ENCODE results near the gene NUP85. TPM values are rescaled to one million over a fixed set of nuclear protein-coding genes. Genes with fewer than 3 reads are reported as not detected.
"Not testable (repeated sequence)": the region's sequence is repeated elsewhere in the genome, so short reads cannot be mapped to it uniquely, and the experiment has no call there.

The NUP85 gene, protein sequence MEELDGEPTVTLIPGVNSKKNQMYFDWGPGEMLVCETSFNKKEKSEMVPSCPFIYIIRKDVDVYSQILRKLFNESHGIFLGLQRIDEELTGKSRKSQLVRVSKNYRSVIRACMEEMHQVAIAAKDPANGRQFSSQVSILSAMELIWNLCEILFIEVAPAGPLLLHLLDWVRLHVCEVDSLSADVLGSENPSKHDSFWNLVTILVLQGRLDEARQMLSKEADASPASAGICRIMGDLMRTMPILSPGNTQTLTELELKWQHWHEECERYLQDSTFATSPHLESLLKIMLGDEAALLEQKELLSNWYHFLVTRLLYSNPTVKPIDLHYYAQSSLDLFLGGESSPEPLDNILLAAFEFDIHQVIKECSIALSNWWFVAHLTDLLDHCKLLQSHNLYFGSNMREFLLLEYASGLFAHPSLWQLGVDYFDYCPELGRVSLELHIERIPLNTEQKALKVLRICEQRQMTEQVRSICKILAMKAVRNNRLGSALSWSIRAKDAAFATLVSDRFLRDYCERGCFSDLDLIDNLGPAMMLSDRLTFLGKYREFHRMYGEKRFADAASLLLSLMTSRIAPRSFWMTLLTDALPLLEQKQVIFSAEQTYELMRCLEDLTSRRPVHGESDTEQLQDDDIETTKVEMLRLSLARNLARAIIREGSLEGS
- 33.9 and 41.5 TPM in 2 replicates for total RNA-seq (ENCODE audit: low replicate concordance)

DNA sequence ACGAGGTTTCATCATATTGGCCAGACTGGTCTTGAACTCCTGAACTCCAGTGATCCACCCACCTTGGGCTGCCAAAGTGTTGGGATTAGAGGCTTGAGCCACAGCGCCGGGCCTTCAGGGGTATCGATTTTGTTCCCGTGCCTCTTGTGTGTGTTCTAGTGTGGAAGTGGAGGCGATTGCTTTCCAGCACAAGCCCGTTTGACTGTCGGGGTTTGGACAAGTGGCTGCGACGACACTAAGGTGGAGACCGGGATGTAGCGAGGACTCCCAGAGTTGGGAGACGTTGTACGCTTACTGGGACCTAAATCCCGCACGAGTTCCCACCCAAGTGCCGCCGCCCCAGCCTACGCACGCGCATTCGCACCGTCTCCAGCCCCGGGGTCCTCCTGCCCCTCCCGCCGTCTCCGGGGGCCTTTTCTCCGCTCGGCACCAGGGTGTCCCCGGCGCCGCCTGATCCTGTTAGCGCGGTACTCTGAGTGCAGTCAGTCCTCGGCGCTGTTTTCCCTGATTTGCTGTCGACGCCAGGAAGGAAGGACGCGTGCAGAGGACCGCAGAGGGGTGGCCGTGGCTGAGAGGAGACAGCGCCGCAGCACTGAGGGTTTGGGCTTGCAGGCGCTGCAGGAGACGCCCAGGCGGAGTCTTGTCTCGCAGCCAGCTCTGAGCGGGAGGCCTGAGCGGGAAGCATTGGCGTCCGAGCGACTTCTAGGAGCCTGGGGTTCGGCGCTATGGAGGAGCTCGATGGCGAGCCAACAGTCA lies at the start of gene NUP85:
NUP85 (plus strand) TSS at position 643 of the 756 bp plus-strand sequence; CDS start at position 726, 83 bp downstream.
- peak within 1 kb of the TSS; percentile 100 for H3K4me3 ChIP-seq (ENCODE audit: low read depth, low read length)

DNA sequence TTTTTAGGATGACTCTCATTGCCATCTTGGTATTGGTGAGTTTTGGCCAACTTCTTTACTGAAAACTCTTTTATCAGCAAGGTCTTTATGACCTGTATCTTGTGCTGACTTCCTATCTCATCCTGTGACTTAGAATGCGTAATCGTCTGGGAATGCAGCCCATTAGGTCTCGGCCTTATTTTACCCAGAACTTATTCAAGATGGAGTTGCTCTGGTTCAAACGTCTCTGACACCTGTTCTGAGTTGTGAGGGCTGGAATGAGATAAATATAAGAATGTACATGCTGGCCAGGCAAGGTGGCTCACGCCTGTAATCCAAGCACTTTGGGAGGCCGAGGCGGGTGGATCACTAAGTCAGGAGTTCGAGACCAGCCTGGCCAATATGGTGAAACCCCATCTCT lies 47.0 kb upstream of the NUP85 start:
- not testable (repeated sequence) for DNase-seq (ENCODE audit: low read depth); H3K4me3 ChIP-seq (ENCODE audit: low read depth, low read length)

More for the DNA sequence above, at the start of gene NUP85:
- TF ChIP-seq, protein P1, sequence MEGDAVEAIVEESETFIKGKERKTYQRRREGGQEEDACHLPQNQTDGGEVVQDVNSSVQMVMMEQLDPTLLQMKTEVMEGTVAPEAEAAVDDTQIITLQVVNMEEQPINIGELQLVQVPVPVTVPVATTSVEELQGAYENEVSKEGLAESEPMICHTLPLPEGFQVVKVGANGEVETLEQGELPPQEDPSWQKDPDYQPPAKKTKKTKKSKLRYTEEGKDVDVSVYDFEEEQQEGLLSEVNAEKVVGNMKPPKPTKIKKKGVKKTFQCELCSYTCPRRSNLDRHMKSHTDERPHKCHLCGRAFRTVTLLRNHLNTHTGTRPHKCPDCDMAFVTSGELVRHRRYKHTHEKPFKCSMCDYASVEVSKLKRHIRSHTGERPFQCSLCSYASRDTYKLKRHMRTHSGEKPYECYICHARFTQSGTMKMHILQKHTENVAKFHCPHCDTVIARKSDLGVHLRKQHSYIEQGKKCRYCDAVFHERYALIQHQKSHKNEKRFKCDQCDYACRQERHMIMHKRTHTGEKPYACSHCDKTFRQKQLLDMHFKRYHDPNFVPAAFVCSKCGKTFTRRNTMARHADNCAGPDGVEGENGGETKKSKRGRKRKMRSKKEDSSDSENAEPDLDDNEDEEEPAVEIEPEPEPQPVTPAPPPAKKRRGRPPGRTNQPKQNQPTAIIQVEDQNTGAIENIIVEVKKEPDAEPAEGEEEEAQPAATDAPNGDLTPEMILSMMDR (IDR thresholded peaks at IDR 0.05; ENCODE audit: insufficient read depth, low read length), result no peak
- peak; percentile 93 for DNase-seq (ENCODE audit: low read depth)

DNA sequence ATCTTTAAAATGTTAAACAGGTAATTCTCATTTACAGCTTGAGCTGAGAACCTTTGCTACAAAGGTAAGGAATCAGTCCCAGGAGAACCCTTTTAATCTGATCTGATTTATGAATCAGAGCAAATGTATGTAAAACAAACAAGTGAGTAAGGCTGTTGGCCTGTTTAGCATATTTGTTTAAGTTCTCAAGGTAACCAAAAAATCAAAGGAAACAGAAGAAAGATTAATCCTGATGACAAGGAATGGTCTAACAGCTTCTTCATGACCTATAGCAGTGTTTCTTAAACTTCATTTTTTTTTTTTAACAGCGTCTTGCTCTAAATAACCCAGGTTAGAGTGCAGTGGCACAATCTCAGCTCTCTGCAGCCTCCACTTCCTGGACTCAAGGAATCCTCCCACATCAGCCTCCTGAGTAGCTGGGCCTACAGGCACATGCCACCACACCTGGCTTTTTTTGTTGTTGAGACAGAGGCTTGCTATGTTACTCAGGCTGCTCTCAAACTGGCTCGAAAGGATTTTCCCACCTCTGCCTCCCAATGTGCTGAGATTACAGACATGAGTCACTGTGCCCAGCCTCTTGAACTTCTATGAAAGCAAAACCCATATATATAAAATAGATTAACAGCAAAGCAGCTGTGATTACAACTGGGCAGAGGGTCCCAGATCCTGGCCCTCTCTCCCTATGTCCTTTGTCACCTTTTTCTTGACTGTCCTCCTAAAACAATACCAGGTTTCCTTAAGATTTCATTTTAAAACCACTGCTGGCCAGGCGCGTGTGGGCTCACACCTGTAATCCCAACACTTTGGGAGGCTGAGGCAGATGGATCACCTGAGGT lies 46.1 kb upstream of the NUP85 start:
- no peak overlapping the region for H3K4me3 ChIP-seq (ENCODE audit: low read depth, low read length)
- peak; percentile 37 for DNase-seq (ENCODE audit: low read depth)
- TF ChIP-seq, protein P1 (IDR thresholded peaks at IDR 0.05; ENCODE audit: insufficient read depth, low read length), result no peak

DNA sequence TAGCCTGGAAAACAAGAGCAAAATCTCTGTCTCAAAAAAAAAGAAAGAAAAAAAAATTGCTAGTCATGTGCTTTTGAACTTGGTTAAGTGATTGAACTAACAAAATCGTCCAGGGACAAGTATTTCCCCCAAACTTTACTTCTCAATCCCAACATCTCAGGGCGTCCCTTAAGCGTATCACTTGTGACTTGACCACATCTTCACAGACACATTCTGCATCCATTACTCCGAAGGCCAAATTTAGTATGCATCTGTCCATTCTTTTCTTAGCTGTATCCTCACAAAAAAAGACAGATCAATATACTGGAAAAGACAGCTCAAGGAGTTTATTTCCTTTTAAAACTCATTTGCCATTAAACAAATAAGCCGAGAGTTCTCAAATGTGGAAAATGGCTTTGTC lies 45.3 kb upstream of the NUP85 start:
- TF ChIP-seq, protein P1 (IDR thresholded peaks at IDR 0.05; ENCODE audit: insufficient read depth, low read length), result no peak
- DNase-seq (ENCODE audit: low read depth), result no peak
- no peak overlapping the region for H3K4me3 ChIP-seq (ENCODE audit: low read depth, low read length)

DNA sequence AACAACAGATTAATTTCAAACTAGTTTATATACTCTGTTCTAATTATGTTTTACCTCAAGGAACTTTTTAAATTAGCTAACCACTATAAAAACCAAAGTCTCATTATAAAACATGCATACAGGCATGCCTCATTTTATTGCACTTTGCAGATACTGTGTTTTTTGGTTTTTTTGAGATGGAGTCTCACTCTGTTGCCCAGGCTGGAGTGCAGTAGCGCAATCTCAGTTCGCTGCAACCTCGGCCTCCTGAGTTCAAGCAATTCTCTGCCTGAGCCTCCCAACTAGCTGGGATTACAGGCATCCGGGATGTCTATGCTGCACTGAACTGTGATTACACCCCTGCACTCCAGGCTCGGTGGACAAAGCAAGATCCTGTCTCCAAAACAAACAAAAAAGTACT lies 42.4 kb upstream of the NUP85 start:
- no peak overlapping the region for H3K4me3 ChIP-seq (ENCODE audit: low read depth, low read length)
- TF ChIP-seq, protein P1 (IDR thresholded peaks at IDR 0.05; ENCODE audit: insufficient read depth, low read length), result no peak
- DNase-seq (ENCODE audit: low read depth), result no peak

DNA sequence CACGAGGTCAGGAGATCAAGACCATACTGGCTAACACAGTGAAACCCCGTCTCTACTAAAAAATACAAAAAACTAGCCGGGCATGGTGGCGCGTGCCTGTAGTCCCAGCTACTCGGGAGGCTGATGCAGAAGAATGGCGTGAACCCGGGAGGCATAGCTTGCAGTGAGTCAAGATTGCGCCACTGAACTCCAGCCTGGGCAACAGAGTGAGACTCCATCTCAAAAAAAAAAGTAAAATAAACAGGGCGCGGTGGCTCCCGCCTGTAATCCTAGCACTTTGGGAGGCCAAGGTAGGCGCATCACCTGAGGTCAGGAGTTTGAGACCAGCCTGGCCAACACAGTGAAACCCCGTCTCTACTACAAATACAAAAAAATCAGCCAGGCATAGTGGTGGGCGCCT lies 40.9 kb upstream of the NUP85 start:
- not testable (repeated sequence) for H3K4me3 ChIP-seq (ENCODE audit: low read depth, low read length); DNase-seq (ENCODE audit: low read depth)

DNA sequence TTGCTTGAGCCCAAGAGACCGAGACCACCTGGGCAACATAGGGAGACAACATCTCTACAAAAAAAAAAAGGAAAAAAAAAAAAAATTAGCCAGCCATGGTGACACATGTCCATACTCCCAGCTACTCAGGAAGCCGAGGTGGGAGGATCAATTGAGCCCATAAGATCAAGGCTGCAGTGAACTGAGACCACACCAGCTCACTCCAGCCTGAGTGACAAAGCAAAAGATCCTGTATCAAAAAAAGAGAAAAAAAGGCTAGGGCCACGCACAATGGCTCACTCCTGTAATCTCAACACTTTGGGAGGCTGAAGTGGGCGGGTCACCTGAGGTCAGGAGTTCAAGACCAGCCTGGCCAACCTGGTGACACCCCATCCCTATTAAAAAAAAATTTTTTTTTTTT lies 36.5 kb upstream of the NUP85 start:
- H3K4me3 ChIP-seq (ENCODE audit: low read depth, low read length), result no peak overlapping the region
- DNase-seq (ENCODE audit: low read depth), result no peak
- TF ChIP-seq, protein P1 (IDR thresholded peaks at IDR 0.05; ENCODE audit: insufficient read depth, low read length), result no peak

All from fibroblast of the aortic adventitia (primary cell).